Heart left ventricle (tissue), 13 donors: Measurements from ENCODE around the gene CA7.
"Not testable (repeated sequence)": the region's sequence is repeated elsewhere in the genome, so short reads cannot be mapped to it uniquely, and the experiment has no call there.

Experiments used
- POLR2A ChIP-seq, 2 donors: fragments of 450-650 bp; IDR thresholded peaks; one replicate each; pipeline ENCODE4 v1.6.1; 2017; ENCODE audit warnings: antibody characterized with exemption in 2 of 2, mild to moderate bottlenecking in 2 of 2, moderate library complexity in 2 of 2
- TF ChIP-seq, protein P1 (sequence below), 12 donors: fragments of 200-600 bp; sonication (generic) in 4 of 12; IDR thresholded peaks; one replicate each; pipeline versions ENCODE4 v1.5.0 to v1.8.0; 2018 to 2022; ENCODE audit warnings: antibody characterized with exemption in 12 of 12, mild to moderate bottlenecking in 5 of 12
- donor health status: ischemic (EF 13 %, LVEDD 7.1; RV severe dilation, severe dysfunction).
- donor health status: DM: no; HTN: yes; CAD: no.
- donor health status: DM: no; HTN: no; CAD: no.
- donor health status: ischemic (EF 25% LVEDD 6.9; RV normal size, moderate dysfunction).
- donor health status: ischemic (EF 25% LVEDD 5.7; RV mildly dilated, moderate dysfunction).
- donor health status: ischemic (EF 35%, LVEDD 5.7; RV mildly dilated, moderate dysfunction).
- donor health status: nonischemic (EF 11% LVEDD 7.7; RV severe dilation, severe dysfunction).
- donor health status: DM: yes; HTN: yes; CAD: no.
- donor health status: PGD.
- donor health status: ischemic (EF 29% LVEDD 5.4; RV normal size, mild dysfunction).
- donor health status: nonischemic (EF 23%, LVEDD 6.1; RV moderate dilation, normal function).

DNA sequence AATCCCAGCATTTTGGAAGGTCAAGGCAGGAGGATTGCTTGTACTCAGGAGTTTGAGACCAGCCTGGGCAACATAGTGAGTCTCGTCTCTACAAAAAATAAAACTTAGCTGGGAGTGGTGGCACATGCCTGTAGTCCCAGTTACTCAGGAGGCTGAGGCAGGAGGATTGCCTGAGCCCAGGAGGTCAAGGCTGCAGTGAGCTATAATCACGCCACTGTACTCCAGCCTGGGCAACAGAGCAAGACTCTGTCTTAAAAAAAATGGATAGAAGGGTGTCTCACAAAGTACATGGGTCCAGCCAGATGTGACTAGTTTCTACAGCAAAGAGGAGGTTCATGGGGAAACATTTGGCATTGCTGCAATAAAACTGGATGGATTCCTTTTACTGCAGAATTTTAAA is 27.1 kb downstream of the CA7 start:
- TF ChIP-seq, protein P1, sequence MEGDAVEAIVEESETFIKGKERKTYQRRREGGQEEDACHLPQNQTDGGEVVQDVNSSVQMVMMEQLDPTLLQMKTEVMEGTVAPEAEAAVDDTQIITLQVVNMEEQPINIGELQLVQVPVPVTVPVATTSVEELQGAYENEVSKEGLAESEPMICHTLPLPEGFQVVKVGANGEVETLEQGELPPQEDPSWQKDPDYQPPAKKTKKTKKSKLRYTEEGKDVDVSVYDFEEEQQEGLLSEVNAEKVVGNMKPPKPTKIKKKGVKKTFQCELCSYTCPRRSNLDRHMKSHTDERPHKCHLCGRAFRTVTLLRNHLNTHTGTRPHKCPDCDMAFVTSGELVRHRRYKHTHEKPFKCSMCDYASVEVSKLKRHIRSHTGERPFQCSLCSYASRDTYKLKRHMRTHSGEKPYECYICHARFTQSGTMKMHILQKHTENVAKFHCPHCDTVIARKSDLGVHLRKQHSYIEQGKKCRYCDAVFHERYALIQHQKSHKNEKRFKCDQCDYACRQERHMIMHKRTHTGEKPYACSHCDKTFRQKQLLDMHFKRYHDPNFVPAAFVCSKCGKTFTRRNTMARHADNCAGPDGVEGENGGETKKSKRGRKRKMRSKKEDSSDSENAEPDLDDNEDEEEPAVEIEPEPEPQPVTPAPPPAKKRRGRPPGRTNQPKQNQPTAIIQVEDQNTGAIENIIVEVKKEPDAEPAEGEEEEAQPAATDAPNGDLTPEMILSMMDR (IDR thresholded peaks at IDR 0.05): not testable (repeated sequence)
- not testable (repeated sequence) for TF ChIP-seq POLR2A (IDR thresholded peaks at IDR 0.05)
